Bone marrow (tissue), 2 donors: ENCODE measurements around the gene ATXN1.

Source experiments
- DNase-seq, 2 donors: peaks; one replicate each; lab custom pipeline; 2025; lab: John Stamatoyannopoulos, UW

Gene ATXN1

DNA sequence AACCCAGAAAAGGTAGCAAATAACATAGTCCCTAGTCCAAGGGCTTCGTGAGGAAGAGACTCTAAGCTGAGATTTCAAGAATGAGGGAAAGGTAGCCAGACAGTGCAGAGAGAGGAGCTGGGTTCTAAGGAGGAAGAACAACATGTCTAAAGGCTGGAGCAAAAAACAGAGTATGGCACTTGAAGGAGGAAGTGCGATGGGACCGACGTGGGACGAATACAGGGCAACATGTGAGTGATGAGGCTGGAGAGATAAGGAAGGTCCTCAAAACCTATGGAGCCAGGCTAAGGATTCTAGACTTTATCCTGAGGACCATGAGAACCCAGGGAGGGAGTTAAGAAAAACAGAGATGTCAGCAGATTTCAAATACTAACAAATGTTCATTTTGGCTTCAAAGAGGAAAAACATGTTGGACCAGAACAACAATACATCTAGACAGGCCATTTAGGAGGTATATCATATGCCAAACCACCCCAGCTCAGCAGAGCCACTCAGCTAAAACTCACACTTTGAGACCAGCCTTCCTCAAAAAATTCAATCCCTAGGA lies 17.5 kb downstream of the ATXN1 start:
- DNase-seq, result no peak

DNA sequence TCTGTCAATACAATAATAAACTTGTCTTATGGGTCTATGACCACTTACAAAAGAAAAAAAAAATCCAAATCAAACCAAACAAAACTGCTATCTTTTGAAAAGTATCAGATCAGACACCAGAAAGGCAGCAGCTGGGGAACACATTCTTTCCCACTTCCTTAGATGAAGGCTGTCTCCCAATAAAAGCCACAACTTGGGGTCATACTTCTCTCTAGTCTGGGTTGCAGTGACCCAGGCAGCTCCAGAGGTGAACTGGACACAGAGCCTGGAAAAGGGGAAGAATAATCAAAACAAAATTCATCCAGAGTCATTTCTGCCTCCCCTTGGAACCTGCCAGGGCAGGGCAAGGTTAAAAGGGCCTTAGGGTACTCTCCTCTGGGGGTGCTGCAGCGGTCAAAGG lies 19.1 kb downstream of the ATXN1 start:
- no peak for DNase-seq

DNA sequence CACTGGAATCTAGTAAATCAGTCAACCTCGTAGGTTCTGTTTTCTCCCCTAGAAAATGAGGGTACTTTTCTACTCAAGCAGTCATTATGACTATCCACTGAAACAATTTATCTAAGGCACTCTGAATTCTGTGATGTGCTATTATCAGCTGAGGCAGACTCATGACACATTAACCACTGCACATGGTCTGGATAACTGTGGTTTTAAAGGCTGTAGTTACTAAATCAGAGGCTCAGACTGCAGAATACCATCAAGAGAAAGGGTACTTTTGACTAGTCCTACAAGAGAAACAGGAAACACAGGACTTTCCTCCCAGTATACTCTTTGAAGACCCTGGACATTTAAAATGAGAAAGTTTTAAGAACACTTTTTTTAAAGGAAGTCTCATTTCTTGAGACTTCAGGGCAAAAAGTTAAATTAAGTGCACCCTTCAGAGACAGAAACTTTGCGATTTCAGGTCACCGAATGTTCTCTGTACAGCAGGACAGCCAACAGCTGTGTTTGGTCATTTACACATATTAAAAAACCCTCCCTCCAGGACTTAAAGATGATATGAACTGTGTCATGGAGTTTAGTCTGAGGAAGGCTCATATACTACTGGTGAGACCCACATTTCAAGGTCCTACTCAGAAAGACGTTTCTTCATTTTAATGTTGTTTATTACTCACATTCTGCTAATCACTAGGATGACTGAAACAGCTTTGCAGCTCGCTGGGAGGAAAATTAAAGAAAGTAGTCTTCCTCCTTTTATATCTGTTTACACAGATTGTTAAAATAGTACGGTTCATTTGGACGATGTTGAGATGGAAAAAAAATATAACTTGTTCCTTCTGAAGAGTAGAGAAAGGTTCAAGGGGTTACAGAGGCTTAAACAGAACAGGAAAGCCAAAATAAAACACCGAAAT lies 19.9 kb downstream of the ATXN1 start:
- DNase-seq, result no peak

DNA sequence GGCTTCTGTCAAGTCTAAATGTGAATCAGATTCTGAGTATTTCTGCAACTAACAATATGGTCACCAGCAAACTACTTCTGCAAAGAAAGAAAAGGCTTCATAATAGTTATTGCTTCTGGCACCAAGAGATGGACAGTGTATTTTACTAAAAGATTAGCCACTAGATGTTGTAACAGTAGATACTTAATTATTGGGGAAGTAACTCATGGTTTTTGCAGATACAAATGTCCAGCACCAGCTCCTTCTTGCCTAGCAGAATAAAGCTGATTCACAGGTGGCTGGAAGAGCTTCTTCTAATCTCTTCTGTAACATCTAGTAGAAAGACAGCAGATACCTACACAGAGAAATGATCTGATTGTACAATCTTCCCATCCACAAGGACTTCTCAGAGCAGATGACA lies 21.2 kb downstream of the ATXN1 start:
- no peak for DNase-seq

DNA sequence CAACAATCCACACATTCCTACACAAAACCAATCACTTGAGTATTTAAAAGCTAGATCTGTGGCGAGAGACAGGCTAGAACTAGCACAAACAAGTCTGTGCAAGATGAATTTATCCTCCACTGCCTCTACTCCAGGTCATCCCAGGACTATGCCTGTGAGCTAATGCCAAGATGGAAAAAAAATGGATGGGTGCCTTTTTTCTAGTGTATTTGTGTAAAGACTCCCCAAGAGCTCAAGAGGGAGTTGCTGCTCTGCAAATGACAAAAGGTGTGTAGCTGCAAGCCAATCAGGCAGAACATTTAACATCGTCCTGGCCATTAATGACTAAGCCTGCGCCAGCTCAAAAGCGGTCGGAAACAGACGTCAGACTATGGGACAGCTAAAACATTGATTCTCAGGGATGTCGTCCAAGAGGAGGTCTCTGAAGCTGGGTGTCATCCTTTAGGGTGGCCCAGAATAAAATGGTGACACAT lies 21.9 kb downstream of the ATXN1 start:
- DNase-seq, result no peak

DNA sequence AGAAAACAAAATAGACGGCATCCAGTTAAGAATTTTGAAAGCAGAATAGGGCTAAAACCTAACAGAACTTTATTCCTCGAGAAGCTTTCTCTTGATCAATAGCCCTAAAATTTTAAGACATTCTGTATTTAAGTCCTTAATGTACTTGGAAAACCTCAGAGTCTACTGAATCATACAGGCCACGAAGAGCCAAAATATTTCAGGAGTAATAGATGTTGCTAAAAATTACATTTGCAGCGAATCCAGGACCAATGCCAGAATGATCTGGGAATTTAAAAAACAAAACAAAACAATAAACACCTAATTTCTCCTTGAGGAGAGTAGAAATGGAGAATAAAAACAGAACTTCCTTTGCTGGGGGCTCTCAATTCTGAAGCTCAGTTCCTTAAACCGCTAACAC lies 23.3 kb downstream of the ATXN1 start:
- DNase-seq, result no peak

DNA sequence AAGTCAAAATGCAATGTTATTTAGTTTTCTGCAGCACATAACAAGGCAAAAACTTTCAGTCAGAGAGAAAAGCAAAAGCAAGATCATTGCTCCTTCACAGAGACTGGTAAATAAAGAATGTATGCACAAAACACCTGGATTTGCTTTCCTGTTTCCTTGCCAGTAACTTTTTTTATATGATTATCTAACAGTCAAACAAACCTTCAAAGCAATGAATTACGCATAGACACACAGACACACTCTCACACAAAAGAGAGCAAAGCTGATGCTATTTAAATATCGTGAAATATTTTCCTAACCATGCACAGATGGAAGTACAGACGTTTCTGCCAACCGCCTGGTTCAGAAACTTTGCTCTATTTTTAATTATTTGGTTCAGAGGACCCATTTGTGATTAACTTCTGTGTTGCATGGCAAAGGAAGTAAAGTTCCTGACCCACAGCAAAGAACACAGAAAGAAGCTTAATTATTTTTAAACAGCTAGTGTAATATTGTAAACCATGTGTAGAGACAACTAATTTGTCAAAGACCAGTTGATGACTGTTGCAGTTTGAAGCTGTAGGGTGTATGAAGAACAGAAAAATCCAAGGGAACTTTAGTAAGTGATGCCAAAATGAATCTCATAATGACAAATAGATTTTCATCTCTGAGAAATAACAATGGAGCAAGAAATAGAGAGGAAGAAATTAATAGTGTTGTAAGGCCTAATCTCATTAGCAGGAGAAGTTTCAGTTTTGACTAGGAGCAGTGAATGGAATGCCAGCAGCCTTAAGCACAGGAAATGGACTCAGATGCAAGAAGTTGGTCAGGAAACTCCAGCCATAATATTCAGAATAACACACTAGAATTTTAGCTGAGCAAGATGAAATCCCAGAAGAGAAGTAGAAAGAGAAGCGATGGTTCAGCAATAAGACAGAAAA lies 24.1 kb downstream of the ATXN1 start:
- no peak for DNase-seq

DNA sequence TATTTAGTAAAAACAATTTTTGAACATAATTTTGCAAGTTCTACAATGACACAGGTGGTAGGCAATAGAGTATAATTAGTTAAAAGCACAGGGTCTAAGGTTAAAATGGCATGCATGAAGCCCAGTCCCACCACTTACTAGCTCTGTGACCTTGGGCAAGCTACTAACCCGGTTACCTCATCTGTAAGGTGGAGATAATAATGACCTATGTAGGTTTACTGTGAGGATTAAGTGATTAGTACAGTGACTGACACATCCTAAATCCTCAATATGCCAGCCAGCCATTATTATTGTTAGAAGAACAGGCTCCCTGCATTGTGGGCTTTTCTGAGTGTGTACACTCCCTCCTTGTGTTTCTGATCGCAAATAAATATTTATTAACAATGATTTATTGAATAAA lies 26.2 kb downstream of the ATXN1 start:
- DNase-seq, result no peak

DNA sequence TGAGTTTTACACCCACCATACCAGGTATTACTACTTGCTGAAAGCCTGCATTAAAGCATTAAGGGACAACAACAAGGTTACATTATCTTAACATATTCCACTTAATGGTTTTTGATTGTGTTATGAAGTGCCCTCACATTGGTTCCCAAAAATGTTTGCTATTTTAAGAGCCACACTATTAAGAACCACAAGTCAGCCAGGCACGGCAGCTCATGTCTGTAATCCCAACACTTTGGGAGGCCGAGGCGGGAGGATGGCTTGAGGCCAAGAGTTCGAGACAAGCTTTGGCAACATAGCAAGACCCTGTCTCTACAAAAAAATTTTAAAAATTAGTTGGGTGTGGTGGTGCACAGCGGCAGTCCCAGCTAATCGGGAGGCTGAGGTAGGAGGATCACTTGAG lies 28.2 kb downstream of the ATXN1 start:
- DNase-seq, result no peak

DNA sequence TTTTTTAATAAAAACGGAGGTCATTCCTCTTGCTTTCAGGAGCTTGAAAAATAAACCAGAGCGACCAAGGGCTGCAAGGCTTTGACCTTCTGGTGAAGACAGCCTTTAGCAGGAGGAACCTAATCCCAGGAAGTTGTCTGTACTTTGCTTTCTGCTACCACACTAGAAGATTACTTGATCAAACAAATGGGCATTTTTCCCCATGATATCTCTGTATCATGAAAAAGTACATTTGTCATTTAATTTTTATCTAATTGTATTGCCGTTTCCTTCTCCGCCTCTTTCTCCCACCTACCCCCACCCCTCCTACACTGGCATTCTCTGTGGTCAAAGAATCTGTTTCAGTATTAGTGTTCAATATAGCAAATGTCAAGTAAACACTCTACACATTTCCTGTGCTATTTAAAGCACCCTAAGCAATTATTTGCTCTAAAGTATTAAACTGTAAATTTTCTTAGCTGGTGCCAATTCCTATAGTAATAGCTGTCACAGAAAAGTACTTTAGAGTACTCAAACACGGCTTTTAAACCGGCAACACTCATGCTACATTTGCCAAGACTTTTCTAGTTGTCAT lies 29.7 kb downstream of the ATXN1 start:
- DNase-seq, result no peak

DNA sequence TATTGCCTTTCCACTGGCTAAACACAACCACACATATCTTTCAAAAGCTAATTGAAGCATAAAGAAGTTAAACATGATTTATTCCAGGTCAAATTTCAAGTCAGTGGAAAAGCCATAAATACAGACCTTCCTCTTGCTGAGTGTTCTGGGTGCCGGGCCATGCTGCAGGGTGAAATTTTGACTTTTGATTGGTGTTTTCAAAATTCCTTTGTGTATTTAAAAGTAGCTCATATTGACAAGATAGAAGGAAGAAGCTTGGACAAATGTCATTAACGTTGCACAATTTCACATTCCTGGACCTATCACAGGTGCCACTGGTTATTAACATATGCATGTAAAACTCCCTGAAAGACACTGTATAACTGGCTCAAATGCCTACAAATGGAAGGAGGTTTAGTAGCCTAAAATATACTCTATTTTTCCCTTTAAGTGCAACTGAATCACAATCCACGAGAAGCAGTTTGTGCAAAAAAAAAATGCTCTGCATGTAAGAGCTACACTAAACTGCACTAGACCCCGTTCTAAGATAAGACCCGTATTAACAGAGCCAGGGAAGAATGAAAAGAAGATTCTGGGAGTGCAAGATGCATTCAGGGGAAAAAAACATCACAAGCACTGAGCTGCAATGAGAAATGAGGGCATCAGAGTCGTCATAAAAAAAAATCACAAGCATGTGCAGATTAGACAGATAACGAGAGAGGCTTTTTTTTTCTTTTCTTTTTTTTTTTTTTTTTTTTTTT lies 30.4 kb downstream of the ATXN1 start:
- DNase-seq, result no peak

DNA sequence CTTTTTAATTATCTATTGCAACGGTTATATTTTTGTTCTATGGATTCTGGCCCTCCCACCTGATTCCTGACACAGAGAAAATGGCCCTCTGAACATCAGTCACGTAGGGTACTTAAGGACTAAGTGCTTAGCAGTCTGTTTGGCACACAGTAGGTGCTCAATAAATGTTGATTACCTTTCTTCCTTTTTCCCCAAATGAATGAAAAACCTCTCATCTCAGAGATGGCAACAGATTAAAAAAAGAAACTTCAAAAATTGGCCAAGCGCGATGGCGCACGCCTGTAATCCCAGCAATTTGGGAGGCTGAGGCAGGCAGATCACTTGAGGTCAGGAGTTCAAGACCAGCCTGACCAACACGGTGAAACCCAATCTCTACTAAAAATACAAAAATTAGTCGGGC lies 31.5 kb downstream of the ATXN1 start:
- DNase-seq, result no peak

DNA sequence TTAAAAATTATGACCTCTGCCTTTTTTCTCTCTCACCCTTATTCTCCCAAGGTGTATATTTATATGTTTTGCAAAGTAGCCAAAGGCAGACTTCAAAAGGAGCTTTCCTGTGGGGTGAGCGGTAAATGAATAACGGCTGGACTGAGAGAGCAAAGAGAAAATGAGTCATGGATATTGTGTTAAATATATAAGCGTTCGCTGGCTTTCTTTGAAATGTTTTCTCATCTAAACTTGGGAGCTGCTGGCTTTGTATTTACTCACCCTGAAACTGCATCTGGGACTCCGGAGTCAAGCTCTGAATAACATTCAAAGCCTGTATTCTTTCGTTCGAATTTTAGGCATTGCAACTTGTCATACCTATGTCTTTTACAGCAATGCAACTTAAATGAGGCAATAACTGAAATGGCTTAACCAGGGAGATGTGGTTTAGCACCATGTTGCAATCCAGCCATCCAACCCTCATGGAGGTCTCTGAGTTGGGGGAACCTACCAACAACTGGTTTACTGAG lies 32.0 kb downstream of the ATXN1 start:
- no peak for DNase-seq

DNA sequence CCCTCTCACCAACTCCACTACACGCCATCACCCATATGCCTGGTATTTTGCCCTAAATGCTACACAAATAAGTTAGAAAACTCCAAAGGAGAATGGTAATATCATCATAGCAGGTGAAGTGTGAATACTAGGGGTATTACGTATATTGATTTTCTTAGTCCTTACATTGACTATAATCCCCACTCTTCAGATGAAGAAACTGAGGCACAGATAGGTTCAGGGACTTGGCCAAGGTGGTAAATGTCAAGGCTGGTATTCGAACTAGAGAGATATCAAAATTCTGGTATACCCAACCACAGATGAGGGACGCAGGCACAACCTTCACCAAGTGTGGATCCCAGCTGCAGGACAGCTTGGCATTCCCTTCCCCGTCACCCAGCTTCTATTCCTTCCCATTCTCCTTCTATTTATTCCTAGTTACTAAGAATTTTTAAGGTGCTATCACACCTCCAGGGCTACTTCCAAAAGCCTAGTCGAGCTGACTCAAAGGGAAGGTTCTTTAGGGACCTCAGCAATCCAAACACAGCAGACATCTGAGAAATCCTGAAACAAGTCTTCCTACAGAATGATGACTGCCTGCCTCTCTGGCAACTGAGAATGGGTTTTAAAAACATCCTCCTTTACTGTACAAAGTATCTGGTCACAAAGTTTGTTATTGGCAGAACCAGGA lies 32.6 kb downstream of the ATXN1 start:
- DNase-seq, result no peak

DNA sequence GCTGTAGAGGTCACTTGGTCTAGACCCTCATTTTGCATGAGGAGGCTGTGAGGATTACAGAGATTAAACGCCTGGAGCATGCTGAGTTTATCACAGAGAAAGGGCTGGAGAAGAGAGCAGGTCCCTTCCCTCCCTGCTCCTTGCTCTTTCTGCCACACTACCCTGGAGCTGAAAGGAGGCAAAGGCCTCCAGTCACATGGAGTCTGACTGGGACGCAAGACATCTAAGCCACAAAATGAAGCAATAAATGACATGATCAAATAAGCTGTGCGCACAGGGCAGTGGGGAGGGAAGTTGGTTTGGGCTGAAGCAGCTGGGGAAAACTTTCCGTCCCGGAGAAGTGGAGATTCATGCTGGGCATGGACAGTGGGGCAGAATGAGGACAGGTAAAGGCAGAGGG lies 33.3 kb downstream of the ATXN1 start:
- DNase-seq, result peak in 1 of 2 donors; percentile 16

DNA sequence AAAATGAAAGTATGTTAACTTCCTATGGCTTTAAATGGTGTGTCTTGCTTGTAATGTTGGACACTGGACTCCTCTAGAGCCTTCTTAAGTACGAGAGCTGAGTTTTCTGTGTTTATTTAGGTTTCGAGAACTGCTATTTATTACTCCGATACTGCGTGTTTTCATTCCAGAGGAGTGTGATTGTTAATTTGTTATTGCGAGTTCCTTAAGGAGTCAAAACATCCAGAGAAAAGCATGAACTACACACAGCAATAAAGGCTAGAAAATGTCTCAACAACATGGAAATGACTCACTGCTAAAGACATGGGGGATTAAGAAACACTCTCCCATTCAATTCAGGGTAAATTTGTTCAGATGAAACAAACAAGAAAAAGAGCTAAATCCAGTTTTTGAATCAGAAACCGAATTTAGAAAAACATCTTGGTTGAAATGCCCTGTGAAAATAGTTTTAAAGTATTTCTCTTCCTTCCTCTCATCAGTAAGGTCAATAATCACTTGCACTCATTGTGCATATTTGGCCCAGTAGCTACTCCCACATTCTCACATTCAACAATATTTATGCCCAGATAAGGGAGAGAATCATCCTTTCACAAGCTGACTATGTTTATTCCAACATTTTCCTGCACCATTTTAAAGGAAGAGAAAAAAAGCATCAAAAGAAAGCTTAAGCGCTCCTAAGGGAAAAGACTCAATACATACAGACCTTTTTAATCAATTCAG lies 36.0 kb downstream of the ATXN1 start:
- no peak for DNase-seq

DNA sequence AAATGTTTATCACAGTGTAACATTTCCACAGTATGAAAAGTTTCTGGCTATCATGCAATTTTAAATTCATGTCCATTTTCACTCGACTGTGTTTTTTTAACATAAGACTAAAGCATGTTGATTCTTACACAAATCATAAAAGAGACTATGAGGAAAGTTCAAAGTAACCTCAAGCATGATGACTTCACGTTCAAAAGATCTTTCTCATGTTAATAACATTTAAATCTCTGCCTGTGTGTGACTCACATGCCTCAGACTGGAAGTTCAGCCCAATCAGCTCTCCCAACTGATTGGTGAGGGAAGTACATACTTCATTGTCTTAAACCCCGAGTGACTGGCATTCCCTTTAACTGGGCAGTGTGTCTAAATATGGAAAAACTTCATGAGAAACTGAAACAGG lies 37.4 kb downstream of the ATXN1 start:
- DNase-seq, result no peak

DNA sequence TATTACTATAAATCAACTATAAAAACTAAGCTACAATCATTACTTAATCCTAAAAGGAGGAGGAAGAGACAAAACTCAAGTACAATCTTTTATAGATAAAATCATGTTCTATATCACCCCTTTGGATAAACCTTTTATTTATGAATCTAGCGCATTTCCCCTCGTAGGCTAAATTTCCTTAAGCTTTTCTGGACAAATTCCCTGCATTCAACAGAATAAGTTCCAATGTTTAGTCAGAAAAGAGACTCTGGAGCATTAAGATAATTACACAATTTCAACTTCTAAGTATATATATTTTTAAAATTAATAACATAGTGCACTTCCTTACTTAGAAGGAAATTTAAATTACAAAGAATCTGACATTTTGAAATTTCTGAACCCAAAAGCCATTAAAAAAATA lies 37.9 kb downstream of the ATXN1 start:
- DNase-seq, result no peak

DNA sequence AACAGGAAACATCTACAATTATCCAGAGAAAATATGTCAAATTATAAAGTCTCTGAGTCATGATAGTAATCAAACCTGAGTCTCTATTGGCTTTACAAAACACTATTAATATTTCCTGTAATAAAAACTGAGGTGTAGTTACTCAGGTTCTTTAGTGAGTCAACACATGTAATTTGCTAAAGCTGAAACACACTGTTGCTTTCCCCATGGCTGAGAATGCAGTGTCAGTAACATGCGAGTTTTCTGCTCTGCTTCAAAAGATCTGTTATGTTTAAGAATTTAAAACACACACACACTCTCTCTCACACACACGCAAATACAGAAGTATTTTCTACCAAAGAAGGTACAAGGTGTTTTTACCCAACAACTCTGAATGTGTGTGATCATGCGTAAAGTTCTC lies 38.6 kb downstream of the ATXN1 start:
- DNase-seq, result no peak

DNA sequence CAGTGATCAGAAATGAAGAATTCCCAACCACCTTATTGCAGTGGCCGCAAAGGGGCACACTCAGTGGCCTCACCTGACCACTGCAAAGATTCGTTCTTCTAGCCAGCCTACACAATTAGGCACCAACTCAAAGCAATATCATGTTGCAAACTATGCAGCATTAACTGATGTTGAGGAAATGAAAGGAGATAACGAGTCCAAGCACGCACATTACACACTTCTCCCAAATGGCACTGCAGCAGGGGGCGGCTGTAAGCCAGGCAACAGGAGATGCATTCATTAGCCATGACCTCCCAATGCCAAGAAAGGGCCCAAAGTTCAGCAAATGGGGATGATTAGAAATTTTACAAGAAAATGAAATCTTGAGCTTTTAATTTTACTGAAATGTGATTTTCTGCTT lies 39.3 kb downstream of the ATXN1 start:
- DNase-seq, result no peak
